Stimulated activated CD4-positive, alpha-beta T cell treated with anti-CD3 and anti-CD28 coated beads, TNF-alpha, amount 100 ng/mL, for 4 hours (primary cell): Measurements from ENCODE around the gene EPS15.
"Not testable (repeated sequence)": the region's sequence is repeated elsewhere in the genome, so short reads cannot be mapped to it uniquely, and the experiment has no call there.

Experiments
- DNase-seq, 3 experiments: peaks; one replicate each; pipeline ENCODE4 v3.0.0-alpha.2; 2020; ENCODE audit warnings: low read depth in 3 of 3

Gene EPS15

DNA sequence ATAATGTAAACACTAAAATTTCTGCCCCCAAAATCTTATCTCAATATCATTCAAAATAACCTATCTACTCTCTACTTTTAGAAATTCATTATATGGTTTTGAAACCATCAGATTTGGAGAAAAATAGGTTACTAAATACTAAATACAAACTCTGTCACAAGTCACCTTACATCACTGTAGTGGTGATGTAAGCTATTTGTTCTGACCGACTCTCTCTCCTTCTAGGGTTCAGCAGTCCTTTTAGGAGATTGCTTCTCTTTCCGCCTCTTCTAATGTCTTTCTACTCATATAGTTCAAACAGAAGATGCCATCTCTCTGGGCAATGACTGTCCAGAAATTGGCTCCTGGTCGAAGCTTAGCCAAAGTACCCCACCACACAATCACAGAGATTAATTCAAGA lies 93.1 kb downstream of the EPS15 start:
- no peak for DNase-seq

DNA sequence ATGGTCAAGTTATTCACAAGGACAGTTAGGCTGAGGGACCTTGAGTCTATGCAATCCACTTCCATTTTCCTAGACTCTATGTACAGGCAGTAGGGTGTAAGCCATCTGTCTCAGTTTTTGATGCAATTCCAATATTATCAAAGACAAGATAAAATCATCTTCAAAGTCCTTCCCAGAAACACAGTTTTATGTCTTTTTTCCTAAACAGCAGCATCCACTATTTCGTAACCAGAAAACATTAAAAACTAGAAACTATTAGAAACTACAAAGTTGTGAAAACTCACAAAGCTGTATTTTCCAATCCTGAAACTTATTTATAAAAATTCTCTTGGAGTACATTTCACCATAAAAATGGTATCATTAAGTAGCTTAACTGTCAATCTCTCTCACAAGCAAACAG lies 93.8 kb downstream of the EPS15 start:
- DNase-seq: no peak

DNA sequence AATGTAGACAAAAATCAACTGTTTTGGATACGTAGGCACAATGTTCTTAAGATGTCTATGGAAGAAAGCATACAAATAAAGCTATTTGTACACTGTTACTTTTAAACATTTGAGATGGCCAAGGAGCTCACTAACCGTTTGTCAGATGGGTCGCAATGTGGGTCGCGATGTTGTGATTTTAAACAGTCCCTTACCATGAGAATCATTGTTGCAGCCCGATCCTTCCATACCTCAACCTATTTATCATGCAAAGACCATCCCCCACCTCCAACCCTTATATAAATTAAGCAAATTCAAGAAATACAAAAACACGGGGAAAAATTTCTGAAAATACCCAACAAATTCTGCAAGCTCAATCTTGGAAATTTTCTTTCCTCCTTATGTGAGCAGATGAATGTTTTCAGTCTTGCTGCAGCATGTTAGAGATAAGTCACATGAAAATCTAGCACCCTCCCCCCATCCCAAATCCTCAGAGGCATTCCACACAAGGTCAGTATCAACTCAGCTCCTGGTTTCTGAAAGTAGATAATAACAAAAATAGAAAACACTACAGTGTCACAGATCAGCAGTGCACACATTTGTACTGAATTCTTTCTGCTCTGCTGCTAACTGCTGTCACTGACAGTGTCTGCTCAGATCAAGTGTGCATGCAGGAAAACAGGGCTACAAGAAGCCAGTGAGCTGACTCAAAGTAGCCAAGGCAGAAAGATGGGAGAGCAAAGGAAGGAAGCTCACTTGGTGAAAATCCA lies 95.8 kb downstream of the EPS15 start:
- DNase-seq: no peak

DNA sequence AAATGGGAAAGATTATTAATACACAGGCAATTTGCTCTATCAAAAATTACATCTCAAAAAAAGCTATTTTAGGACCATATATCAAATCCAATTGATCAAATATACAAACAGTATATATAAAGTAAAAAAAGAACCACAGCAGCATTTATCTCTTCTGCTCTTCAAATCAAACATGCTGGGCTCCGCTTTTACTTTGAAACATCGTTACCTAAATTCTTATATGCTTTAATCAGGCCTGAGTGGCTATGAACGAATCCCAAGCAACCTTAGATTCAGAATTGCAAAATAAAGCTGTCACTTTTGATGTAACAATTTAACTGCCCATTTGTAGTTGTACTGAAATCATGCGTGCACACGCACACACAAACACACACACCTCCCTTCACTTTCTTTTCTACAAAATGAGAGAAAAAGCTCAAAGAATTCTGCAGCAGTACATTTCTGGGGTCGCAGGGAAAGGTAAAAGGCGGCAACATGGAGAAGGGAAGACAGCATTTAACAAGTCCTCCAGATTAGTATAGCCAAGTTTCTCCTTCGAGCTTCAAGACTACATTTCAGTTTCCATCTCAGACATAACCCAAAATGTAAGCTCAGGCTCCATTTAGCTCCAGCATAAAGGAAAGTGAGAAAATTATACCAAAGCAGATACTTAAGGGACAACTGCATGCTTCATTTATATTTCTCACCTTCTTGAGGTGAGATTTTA lies 96.5 kb downstream of the EPS15 start:
- DNase-seq: no peak

DNA sequence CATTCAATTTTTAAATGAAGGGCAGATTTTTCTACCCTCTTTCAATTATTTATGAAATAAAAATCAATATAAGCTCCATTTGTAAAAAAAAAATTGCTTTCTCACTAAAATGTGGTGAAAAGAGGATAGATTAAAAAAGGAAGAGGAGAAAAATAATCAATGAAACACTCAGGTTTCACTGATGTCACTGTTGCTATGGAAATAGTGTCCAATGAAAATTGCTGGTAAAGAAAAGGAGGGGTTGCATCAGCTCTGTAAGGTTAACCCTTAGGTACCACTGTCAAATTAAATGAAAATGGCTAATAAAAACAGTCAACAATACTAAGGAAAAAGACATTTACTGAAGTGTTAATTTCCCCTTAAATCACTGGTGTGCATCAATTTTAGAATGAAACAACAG lies 97.1 kb downstream of the EPS15 start:
- no peak for DNase-seq

DNA sequence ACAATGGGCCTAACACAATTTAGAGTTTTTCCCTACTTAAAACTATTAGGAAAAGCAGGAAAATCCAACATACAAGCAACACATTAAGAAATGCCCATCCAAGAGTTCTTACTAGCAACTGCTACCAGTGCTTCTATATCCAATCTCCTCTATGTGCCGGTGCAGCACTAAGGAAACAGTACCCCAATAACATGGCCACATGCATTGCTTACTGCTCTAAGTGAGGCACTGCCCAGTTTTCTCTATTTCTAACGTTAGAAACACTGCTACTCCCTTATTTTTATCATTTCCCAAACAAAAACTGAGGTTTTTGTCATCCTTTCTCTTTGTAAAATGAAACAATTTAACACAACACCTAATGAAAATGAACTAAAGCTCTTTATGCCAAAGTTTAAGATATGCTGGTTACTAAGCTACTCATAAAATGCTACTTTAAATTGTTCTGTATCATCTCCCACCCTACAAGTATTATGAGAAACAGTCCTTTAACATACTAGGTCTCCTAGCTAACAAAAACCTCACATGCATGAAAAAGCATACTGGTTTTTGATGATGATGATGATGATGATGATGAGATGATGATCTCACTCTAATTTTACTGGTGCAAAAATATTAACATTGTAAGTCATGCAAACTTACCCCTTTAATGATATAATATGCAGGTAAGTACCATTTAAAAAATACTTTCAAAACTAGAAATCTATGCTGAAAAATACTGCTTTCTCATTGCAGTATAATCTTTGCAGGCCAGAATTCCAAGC lies 98.0 kb downstream of the EPS15 start:
- no peak for DNase-seq

DNA sequence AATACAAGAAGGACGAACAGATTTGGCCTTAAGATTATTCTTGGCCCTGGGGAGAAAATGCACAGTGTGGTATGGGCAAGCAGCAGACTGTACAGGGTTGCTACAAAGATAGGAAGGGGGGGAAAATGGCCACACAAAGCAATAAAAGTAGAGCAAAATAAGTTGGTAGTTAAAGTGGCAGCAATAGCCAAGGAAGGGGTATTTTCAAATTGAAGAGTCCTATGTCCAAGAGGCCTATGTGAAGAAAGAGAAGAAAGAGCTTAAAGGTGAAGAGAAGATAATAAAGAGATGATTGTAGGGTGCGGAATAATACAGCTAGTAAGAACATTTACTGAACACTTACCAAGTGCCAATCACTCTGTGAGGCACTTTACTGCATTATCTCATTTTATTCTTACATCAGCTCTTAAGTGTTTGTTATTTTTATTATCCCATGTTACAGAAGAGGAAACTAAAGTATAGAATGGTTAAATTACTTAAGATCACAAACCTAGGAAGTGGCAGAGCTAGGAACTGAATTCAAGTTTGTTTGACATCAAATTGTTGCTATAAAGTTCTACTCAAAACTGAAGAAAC lies 100.6 kb downstream of the EPS15 start:
- DNase-seq: no peak

DNA sequence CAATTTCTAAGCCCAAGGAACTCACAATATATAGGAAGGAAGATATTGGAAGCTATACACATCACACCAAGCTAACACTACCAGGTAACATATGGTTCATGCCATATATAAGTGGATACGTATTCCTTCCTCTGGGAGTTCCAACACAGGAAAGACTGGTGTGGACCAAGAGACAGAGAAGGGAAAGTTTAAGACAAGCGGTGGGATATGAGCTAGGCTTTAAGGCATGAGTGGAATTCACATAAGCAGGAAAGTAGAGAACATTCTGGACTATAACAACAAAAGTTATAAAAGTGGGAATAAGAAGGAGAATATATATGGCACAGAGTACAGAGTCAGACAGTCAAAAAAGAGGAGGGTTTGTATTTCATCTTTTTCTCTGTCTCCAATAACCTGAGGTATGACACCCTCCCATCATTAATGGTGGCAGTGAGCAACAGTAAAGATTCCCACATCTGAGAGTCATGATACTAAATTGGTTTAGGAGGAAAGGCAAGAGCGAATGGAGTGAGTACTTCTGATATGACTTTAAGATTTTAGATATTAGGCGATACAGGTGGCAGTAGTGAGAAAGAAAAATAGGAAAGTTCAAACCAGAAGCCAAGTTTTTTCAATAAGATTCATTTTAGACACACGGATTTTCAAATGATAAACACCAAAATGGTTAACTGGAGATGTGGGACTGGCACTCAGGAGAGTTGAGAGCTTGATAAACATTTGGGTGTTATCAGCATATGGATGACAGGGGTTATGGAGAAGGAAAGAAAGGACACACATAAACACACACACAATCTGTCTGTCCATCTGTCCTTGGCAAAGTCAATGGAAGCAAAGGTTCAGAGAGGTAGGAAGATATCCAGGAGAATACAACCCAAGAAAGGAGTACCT lies 101.3 kb downstream of the EPS15 start:
- no peak for DNase-seq

DNA sequence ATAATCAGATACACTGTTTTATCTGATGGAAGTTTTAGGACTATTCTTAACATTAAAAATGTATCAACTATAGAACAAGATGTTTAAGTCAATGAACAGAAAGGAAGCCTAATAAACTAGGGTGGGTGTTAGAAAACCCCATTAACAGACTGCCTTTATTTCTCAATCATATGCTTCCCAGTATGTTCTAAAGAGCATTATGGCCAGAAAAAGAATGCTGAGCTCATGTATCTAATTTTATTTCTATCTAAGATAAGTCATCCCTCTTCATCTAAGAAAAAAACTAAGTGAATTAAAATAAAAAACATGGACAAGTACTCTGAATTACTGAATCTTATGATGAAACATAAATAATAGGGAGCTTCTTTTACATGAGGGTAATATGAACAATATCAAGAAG lies 102.2 kb downstream of the EPS15 start:
- DNase-seq: no peak

DNA sequence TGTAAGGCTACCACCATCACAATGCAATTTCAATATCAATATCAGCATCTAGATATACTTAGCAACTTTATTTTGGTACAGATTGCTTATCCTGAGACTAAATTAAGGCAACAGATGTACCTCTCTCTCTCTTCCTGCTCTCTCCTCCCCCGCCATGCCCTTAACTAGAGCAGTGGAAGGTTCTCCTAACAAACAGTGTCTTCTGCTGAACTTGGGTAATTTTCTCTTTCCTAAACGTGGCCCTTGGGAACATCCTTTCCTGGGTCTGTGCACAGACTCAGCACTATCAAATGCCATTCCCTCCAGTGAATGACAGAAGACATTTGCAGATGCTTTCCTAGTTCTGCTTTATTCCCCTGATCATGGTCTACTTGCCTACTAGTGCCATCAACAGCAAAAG lies 103.1 kb downstream of the EPS15 start:
- no peak for DNase-seq

DNA sequence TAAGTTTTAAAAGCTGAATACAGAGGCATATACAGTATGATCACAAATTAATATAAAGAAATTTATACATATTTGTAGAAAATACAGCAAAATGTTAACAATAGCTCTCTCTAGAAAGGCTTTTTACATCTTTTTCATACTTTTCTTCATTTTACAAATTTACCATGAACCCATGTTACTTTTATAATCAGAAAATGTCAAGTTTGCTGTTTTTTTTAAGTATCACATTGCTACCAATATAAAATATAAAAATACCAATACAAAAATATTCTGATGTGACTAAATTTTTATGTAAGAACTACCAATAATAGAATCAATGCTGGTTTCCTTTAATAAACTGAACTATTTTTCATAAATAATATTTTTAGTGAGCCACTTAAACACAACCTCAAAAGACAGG lies 104.3 kb downstream of the EPS15 start:
- no peak for DNase-seq

DNA sequence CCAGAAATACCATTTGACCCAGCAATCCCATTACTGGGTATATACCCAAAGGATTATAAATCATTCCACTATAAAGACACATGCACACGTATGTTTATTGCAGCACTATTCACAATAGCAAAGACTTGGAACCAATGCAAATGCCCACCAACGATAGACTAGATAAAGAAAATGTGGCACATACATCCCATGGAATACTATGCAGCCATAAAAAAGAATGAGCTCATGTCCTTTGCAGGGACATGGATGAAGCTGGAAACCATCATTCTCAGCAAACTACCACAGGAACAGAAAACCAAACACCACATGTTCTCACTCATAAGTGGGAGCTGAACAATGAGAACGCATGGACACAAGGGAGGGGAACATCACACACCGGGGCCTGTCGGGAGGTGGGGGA lies 107.2 kb downstream of the EPS15 start:
- DNase-seq: not testable (repeated sequence)

DNA sequence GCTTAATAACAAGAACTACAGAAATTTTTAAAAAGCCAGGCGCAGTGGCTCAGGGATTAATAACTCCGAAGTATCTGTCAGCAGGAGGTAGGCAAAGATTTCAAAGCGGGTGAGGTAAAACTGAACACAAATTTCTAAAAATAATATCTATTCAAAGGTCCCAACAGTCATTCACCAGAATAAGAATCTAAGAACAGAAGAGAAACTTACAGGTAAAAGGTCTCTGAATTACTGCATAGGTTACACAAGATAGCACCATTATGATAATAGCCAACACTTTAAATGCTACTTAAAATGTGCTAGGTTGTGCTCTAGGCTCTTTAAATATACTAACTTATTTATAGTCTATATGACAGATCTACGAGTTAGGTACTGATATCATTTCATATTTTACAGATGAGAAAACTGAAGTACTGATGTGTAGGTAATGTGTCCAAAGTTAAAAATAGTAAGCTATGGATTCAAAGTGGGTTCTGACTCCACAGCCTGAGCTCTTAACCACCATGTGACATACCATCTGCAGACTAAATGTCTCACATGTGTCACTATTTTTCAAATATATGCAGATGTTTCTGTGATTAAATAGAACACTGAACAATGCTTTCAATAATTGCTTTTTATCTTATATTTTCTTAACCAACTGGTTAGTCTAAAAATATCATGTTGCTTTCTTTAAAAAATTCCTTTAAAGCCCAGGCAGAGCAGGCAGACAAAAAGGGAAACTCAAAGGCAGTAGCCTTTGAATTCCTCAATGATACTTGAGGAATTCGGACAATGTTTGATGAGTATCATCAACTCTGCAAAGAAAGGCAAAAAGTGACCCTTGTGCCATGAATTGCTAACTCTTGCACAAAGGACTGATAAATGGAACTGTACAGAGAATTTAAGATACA lies 108.3 kb downstream of the EPS15 start:
- no peak for DNase-seq

DNA sequence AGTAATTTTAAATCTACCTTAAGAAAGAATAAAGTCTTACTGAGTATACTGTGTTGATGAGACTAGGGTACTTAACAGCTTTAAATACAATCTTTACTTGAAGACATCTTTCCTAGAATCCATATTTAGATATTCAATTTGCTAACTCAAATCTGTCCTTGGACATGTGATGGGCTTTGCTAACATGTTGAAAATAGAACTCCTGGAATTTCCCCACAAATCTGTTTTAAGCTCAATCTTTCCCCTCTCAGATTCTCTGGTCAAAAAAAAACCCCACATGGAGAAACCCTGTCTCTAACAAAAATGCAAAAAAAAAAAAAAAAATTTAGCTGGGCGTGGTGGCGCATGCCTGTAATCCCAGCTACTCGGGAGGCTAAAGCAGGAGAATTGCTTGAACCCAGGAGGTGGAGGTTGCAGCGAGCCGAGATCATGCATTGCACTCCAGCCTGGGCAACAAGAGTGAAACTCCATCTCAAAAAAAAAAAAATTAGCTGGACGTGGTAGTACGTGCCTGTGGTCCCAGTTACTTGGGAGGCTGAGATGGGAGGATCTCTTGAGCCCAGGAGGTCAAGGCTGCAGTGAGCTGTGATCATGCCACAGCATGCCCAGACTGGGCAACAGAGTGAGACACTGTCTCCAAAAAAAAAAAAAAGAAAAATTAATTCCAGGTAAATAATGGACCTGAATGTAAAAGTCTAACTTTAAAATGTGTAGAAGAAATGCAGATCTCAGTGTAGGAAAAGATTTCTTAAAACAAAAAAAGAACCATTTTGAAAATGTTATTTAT lies 109.1 kb downstream of the EPS15 start:
- DNase-seq: not testable (repeated sequence)

DNA sequence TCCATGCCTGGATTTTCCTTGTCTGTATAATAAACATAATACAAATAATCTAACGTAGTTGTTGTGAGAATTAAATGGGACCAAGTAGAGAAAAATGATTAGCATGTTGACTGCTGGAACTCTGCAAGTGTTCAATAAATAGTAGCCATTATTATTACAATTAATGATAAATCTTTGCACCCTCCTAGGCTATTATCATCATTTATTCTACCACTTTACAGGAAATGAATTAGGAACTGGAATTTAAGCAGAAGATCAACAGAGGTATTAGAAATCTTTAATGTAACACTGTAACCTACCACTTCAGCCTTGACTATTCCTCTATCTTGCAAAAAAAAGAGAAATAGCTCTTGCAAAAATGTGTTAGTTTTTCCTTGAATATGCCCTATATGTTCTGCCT lies 126.8 kb downstream of the EPS15 start:
- DNase-seq: no peak

DNA sequence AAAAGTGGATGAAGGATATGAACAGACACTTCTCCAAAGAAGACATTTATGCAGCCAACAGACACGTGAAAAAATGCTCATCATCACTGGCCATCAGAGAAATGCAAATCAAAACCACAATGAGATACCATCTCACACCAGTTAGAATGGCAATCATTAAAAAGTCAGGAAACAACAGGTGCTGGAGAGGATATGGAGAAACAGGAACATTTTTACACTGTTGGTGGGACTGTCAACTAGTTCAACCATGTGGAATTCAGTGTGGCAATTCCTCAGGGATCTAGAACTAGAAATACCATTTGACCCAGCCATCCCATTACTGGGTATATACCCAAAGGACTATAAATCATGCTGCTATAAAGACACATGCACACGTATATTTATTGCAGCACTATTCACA lies 128.4 kb downstream of the EPS15 start:
- not testable (repeated sequence) for DNase-seq

DNA sequence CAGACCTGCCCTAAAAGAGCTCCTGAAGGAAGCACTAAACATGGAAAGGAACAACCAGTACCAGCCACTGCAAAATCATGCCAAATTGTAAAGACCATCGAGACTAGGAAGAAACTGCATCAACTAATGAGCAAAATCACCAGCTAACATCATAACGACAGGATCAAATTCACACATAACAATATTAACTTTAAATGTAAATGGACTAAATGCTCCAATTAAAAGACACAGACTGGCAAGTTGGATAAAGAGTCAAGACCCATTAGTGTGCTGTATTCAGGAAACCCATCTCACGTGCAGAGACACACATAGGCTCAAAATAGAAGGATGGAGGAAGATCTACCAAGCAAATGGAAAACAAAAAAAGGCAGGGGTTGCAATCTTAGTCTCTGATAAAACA lies 131.8 kb downstream of the EPS15 start:
- not testable (repeated sequence) for DNase-seq

DNA sequence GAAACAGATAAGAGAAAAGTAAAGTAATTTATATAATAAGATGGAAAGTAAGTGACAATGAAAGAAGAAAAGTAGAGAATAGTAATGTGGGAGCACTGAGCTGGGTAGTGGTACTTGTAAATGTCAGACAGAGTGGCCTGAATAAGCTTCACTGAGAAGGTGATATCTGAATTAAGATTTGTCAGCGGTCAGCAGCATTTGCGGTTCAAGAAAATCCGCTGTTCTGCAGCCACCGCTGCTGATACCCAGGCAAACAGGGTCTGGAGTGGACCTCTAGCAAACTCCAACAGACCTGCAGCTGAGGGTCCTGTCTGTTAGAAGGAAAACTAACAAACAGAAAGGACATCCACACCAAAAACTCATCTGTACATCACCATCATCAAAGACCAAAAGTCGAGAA lies 132.8 kb downstream of the EPS15 start:
- DNase-seq: not testable (repeated sequence)

DNA sequence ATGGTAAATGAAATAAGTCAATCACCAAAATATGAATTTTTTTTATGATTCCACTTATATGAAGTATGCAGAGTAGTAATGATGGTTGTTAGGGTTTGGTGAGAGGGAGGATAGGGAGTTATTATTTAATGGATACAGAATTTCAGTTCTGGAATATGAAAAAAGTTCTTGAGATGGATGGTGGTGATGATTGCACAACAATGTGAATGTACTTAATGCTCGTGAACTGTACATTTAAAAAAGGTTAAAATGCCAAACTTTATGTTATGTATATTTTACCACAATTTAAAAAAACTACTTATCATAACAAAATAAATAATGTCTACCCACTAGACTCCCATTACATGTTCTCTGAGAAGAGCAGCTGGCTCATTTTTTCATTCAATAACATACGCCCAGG lies 133.3 kb downstream of the EPS15 start:
- no peak for DNase-seq

DNA sequence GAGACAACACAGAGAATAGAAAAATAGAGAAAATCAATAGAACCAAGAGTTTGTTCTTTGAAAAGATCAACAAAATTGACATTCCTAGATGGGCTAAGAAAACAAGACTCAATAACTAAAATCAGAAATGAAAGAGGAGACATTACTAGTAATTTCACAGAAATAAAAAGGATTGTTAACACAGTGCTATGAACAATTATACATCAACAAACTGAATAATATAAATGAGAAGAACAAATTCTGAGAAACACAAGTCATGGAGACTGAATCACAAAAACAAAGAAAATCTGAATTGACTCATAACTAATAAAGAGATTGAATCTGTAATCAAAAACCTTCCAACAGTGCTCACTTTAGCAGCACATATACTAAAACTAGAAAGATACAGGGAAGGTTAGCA lies 137.1 kb downstream of the EPS15 start:
- no peak for DNase-seq
